Activated gamma-delta T cell (primary cell): ENCODE data around the gene P2RY2.
"Not testable (repeated sequence)": the region's sequence is repeated elsewhere in the genome, so short reads cannot be mapped to it uniquely, and the experiment has no call there.

Source experiments
- DNase-seq: peaks from one replicate; lab custom pipeline; 2025; lab: John Stamatoyannopoulos, UW

P2RY2 gene

DNA sequence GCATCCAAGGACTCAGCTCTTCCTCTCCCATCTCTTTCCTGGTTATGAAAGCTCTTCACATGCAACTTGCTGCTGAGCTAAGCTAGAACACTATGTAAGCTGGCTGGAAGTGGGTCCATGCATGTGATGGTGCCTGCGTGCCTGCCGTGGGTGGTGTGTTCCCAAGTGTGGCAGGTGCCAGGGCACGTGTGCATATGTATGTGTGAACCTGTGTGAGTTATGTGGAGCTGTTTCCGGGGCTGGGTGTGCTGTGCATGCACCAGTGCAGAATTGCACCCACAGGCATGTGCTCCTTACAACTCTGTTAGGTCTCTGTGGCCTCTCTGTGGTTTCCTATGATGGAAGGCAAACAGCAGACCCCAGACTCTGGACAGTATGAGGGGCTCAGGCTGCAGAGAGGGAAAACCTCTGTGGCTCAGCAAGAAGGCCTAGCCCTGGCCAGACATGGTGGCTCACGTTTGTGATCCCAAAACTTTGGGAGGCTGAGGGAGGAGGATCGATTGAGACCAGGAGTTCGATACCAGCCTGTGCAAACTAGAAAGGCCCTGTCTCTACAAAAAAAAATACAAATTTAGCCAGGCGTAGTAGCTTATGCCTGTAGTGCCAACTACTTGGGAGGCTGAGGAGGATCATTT, 49.9 kb downstream of the P2RY2 start:
- DNase-seq: no peak

- no peak for DNase-seq
Measured at GRCh38 chr11:73268671-73269271, 50.7 kb downstream of the P2RY2 start.

DNA sequence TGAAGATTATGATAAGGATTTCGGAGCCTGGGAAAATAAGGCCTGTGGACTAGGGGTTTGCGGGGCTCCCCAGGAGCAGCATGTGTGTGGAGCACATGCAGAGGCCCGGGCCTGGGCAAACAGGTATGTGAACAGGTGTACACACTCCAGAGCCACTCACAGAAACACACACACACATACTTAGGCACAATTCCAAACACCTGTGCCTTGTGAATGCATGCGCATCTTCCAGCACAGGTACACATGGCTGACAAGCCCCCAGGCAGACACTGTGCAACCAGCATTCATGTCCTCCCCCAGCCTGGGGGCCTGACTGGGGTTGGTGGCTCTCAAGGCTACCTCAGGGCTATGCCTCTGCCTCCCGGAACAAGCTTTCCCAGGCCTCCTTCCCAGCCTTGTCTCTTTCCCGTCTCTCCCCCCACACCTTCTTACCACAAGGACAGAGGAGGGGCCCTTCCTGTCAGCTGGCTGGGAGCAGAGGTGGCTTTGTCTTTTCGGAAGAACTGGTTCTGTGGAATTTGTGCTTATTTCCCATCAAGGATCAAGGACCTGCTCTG, 51.5 kb downstream of the P2RY2 start:
- no peak for DNase-seq

GRCh38 chr11:73270016-73270854, 52.2 kb downstream of the P2RY2 start:
- DNase-seq: no peak

DNA sequence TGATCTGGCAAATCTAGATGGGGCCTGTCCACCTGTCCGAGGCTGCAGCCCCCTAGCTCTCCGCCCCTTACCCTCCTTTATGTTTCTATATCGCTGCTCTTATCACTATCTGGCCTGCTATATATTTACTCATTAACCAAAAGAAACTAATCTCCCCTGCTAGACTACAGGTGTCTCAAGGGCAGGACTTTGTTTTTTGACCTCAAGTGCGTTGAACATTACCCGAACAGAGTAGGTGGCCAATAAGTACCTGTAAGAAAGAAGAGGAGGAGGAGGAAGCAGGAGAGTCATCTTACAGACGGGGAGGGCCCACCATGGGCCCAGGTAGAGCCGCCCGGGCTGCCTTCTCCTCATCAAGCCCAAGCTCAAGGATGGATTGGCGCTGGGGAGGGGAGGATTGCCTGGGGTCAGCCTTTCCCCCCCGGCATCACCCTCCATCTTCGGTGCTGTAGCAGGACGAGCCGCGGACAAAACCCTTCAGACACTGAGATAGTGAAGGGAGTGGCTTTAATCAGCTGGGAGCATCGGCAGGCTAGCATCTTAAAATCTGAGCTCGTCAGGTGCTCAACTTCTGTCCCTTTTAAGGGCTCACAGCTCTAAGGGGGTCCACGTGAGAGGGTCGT, 52.9 kb downstream of the P2RY2 start:
- no peak for DNase-seq

- not testable (repeated sequence) for DNase-seq
Measured at GRCh38 chr11:73271478-73271865, 53.4 kb downstream of the P2RY2 start.

DNA sequence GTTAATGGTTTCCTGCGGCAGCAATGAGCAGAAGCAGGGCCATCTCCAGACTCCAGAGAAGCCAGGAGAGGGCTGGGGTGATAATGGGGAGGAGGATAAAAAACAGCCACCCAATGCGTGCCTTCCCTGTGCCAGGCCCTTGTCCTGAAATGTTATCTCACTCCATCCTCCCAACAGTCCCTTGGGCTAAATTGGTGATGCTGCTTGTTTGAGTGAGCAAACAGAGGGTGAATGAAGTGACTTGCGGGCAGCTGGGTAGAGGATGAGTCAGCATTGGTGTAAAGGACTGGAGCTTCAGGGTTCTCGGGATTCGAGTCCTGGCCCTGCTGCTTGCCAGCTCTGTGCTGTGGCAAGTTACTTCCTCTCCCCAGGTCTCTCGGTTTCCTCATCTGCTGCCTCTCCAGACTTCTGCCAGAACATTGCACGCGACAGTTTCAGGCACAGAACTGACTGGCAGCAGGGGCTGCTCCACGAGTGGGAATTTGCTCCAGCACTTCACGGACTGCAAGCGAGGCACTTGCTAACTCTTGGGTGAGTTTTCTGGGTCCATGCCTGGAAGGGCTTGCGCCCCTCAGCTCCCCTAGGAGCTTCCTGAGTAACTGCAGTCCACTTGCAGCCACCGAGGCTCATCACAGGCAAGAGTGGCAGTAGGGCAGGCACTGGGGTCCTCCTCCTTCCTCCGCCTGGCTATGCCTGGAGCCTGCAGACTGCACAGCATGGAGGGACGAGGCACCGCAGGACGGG, 54.0 kb downstream of the P2RY2 start, which contains the start of gene P2RY6:
Gene P2RY6 (plus strand): TSS at position 403 of the 744 bp plus-strand sequence. CDS start 24,181 bp downstream, outside the sequence.
- no peak for DNase-seq

DNA sequence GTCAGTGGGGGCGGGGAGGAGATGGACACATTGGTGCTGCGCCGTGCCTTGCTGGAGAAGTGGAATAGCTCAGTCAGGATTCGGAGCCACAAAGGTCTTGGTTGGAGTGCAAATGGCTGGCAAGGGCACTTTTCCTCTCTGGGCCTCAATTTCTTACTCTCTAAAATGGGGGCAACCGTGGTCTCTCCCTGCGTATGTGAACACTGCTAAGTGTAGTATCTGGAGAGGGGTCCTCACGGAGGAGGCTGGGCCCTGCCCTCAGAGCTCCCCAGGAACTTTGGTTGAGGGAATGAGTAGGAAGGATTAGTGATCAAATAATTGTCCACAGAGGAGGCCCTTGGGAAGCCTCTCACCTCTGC, 54.6 kb downstream of the P2RY2 start:
- no peak for DNase-seq

- no peak for DNase-seq
Measured at GRCh38 chr11:73273222-73273895, 55.3 kb downstream of the P2RY2 start.

DNA sequence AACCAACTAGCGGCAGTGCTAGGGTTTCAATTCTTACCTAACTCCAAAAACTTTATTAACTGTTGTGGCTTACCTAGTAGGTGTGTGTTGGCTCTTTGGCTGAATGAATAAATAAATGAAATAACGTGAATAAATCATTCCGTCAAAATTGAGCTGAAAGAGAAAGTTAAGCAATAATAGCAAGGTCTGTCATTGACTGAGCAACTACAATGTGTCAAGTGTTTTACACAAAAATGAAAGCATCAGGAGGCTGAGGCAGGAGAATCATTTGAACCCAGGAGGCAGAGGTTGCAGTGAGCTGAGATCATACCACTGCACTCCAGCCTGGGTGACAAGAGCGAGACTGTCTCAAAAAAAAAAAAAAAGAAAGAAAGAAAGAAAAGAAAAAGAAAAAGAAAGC, 56.1 kb downstream of the P2RY2 start:
- not testable (repeated sequence) for DNase-seq

DNA sequence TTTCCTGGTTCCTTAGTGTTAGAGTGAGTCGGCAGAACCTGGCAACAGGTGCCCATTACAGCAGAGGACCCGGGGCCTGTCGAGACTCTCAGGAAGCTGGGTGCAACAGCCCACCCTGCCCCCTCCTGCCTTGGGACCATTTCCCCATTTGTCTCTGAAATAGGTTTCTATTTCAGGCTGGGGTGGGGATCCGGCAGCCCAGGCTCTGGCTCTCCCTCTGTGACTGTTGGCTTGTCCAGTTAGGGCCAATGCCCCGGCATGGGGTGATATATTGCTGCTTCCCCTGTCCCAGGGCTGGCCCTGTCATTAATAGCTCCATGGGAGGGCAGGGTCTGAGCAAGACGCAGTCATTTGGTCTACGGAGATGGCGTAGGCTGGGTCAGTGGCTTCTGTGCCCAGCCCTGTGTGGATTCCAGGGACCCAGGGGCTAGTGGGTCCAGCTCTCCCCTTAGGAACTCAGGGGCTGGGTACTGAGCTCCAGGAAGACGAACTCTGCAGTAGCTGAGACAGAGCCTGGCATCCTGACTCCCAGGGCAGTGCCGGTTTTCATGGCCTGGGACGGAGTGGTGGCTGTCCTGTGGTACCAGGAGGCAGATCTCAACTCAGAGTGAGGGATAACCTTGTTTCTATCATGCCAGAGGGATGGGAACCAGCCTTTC, 56.8 kb downstream of the P2RY2 start:
- DNase-seq: no peak

GRCh38 chr11:73275381-73275750, 57.3 kb downstream of the P2RY2 start:
- no peak for DNase-seq

DNA sequence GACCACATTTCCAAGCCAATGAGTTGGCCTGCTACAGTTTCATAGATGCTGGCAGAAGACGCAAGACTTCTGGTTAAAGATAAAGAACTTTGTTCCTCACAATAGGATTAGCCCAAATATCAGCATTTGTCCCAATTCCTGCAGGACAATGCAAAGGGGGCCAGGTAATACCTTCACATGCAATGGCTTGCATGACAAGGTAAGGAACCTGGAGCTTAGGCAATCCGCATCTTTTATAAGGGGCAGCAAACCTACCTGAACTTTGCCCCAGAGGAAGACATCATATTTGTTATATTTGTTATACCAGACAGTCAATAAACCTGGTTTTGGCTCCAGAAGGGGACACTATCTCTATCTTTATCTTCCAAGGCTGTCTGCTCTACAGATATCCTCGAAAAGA, 59.4 kb downstream of the P2RY2 start:
- no peak for DNase-seq

DNA sequence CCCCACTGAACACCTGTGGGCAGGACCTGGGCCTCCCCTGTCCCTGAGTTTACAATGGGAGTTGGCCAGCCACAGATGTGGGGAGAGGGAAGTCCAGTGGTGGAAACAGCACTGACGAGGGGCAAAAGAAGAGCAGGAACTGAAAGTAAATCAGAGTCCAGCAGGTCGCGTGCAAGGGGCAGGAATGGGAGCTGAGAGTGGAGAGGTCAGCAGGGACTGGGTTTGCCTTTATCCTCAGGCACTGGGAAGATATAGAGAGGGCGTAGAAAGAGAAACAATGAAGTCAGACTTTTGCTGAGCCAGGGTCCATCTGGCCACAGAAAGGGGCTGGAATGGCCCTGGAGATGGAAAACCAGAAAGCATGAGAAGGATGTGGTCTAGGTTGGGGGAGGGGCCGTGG, 62.5 kb downstream of the P2RY2 start:
- DNase-seq: no peak

DNA sequence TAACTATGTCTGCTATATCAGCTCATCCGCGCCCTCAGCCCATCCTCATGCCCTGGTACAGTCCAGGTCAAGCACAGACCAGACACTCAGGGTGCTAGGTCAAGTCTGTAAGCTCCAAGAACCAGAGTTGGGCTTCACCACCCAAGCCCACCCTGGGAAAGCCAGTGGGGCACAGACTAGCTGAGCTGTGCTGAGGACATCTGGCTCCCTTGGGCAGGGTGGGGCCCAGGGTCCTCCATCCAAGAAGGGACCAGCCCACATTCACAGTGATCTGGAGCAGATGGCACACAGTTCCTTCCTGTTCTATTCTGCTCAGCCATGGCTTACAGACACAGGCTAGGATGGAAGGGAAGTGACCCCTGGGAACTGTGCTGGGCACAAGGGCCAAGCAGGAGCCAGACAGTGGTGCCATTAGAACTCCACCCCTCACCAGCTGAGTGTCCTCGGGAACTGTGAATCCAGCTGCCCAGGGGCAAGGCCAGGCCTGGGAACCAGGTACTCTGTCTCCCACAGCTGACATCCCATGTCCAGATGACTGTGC, 63.2 kb downstream of the P2RY2 start:
- DNase-seq: no peak

- DNase-seq: no peak
Measured at GRCh38 chr11:73281796-73282660, 63.9 kb downstream of the P2RY2 start.

DNA sequence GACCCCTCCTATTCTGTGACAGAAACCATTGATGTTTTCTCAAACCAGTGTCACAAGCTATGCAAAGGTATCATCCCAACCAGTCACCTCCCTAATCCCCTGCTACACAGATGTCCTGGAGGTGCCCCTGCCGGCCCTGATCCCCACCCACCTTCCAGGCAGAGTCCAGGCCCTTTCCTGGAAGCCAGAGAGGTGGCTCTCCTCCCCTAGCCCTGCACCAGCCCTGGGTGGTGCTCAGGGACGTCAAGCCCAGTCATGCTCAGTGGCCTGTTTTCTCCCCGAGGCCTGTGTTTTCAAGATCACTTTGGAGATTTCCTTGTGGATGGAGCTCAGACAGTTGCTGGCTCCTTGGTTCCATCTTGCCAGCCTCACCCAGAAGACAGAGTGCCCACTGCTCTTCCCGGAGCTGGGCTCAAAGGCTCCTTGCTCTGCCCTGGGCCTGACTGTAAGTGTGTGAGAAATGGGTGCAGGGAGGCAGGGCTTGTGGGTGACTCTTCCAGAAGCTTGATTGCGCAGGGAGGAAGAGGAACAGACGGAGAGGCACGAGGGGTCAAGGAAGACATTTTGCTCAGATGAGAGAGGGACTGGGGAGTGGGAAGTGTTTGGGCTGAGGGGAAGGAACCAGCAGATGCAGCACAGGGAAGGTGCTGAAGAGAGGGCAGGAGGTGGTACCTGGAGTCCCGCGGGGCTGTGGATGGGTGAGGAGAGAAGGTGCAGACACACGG, 65.4 kb downstream of the P2RY2 start:
- no peak for DNase-seq

GRCh38 chr11:73284106-73284505, 66.0 kb downstream of the P2RY2 start:
- DNase-seq: no peak

DNA sequence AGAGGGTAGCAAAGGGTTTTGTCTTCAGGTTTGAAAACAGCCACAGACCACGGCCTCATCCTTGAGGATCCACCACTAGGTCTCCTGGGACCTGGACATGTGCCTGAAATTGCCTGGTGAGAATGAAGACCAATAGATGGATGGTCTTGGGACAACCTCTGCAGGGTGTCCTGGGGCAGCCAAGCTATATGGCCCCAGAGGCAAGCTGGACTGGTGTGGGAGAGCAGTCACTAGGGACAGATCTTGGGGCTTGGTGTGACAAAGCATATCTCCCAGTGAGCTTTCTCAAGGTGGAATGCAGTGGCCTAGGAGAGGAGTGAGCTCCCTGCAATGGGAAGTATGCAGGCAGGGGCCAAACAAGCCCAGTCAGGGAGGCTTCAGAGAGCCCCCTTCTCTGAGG, 67.6 kb downstream of the P2RY2 start:
- DNase-seq: no peak
